HG02571 (cell line): ENCODE measurements around the gene ZNF335.
"Not testable (repeated sequence)": the region's sequence is repeated elsewhere in the genome, so short reads cannot be mapped to it uniquely, and the experiment has no call there.

ENCODE experiments used
- ATAC-seq: cut with Tn5 transposase; IDR thresholded peaks from one replicate; pipeline ENCODE4 v1.9.1; 2021; ENCODE audit warnings: mild to moderate bottlenecking, moderate library complexity; ENCODE audit not compliant: unreplicated experiment

ZNF335 gene

DNA sequence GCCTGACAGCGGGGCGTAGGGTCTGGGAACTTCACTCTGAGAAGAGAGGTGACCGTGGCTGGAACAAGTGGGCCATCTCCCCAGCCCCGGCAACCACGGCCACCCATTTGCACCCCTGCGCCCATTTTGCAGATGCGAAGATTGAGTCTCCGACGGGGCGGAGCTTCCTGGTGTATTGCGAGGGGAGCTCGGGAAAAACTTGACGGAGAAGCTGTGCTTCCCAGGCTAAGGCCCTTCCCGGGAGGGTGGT lies 653 bp downstream of the ZNF335 start:
- ATAC-seq, result no peak

DNA sequence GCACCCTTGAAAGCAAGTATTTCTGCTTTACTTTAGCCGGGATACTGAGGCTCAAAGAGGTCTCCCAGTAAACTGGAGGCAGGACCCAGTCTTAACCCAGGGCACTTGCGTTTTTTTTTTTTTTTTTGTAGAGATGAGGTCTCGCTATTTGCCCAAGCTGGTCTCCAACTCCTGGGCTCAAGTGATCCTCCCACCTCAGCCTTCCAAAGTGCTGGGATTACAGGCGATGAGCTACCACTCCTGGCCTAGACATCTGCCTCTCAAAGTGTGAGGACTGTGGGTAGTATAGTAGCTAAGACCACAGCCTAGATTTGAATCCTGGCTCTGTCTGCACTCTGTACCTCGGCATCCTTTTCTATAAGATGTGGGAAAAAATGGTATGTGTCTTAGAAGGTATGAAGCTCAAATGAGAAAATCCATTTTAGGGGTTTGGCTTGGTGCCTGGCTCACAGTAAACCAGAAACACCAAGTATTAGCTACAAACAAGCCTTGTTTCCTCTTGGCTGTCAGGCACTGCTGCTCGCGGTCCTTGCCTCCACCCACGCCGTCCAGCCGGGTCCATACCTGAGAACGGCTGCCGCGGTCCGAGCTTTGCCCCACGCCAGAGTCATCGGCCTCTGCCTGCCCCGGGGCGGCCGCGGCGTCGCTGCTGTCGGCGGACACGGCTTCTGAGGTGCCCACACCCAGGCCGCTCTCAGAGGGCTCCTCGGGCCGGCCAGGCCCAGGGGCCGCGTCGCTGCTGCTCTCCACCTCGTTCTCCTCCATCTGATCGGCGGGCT lies 1.2 kb downstream of the ZNF335 start:
- no peak for ATAC-seq

- ATAC-seq, result no peak
Measured at GRCh38 chr20:45969712-45970634, 2.0 kb downstream of the ZNF335 start.

- ATAC-seq, result no peak
Measured at GRCh38 chr20:45968801-45969711, 2.9 kb downstream of the ZNF335 start.

DNA sequence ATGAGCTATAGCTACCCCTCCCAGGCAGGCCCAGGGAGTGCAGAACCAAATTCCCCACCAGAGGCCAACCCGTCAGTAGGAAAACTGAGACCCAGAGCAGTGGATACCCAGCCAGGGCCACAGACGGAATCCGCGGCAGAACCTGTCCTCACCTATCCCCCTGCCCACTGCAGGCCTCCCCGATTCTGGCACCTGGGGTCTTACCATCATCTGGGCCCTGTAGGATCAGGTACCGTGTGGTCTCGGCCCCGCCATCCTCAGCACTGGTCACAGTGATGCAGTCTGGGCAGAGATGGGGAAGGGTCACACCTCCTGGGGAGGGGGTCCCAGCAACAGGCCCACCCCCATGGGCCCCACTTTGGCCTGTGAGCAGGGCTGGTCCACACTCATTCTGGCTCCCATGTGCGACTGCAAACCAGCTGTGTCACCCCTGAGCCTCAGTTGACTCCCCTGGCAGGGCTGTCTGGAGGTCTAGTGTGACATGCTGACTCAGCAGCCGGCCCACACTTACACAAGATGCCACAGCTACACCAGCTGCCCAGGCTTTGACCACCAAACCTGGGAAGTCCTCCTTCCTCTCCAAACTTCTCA lies 3.8 kb downstream of the ZNF335 start:
- ATAC-seq, result no peak

GRCh38 chr20:45967551-45968080 lies 4.4 kb downstream of the ZNF335 start:
- no peak for ATAC-seq

- no peak for ATAC-seq
Measured at GRCh38 chr20:45965169-45966002, 6.6 kb downstream of the ZNF335 start.

GRCh38 chr20:45964006-45964400 lies 8.0 kb downstream of the ZNF335 start:
- ATAC-seq, result no peak

DNA sequence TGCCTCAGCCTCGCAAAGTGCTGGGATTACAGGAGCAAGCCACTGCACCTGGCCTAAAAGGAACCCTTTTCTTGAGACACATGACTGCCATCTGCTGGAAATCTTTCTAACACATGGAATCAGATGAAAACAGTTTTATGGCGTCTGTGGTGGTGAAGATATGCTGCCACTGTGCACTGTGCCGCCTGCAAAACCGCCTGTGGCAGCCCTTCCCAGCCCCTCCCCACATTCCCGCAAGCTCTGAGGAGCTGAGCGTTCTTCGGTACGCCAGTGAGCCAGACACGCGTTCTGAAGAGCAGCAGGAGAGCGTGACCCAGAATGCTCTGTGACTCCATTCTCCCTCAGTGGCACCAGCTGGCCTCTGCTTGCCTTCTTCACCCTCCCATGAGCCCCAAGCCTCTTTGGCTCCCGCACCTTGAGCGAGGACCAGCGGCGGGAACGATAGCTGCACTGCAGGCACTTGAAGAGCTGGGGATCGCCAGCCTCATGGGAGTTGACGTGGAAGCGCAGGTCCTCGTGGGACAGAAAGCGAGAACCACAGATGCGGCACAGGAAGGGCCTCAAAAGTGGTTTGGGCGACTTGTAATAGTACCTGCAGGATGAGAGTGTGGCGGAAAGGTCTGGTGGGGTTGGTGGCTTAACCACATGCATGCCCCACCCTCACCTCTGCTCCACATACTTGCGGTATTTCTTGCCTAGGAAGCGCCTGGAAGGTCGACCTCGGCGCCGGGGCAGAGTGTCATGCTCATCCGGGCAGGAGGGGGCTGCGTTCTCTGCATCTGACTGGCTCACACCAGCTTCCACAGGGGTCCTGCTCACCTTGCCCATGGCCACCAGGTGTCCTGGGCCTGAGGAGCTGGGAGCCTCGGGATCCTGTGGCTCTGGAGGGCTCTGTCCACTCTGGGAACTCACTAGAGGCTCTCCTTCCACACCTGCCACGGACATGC lies 8.7 kb downstream of the ZNF335 start:
- ATAC-seq, result no peak

DNA sequence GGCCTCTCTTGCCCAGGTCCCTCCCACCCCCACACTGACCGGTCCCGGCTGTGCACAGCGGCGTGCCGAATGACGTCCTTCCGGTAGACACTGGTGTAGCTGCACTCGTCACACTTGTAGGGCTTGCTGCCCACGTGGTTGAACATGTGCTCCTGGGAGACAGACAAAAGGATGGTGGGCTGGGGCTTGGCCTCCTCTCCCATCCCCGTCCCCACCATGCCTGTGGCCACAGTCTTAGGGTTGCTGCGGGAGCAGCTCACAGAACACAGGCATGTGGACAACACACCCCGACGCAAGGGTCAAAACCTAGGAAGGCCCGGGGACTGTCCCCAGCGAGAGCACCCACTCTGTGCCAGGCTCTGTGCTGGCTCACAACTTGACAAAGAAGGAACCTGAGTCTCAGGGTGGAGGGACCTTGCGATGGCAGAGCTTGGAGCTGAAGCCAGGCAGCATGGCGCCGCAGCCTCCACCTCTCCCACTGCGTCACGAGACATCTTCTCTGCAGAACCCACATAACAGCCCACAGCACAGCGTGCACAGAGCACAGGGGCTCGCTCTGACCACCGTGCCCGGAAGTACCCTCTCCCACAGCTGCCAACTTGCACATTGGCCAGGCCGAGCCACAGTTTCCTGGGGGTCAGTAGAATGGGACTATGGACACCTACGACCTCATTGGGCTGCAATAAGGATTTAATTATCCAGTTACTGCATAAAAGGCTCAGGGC lies 9.8 kb downstream of the ZNF335 start:
- ATAC-seq, result no peak

GRCh38 chr20:45959956-45960630 lies 11.9 kb downstream of the ZNF335 start:
- ATAC-seq, result no peak

- no peak for ATAC-seq
Measured at GRCh38 chr20:45959126-45959525, 12.9 kb downstream of the ZNF335 start.

DNA sequence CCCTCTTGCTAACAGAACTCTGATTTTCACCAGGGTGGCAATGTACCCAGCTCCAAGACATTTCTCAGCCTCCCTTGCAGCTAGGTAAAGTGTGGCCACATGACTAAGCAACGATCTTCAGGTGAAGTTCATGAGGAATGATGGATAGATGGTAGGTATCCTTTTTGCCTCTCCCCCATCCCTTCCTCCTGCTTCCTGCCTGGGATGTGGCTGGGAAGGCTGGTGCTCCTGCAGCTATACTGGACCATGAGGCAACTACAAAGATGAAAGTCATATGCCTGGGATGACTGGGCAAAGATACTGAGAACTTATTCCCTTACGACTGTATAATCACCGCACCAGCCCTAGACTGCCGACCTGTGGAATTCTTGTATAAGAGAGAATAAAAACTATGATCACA lies 13.4 kb downstream of the ZNF335 start:
- no peak for ATAC-seq

DNA sequence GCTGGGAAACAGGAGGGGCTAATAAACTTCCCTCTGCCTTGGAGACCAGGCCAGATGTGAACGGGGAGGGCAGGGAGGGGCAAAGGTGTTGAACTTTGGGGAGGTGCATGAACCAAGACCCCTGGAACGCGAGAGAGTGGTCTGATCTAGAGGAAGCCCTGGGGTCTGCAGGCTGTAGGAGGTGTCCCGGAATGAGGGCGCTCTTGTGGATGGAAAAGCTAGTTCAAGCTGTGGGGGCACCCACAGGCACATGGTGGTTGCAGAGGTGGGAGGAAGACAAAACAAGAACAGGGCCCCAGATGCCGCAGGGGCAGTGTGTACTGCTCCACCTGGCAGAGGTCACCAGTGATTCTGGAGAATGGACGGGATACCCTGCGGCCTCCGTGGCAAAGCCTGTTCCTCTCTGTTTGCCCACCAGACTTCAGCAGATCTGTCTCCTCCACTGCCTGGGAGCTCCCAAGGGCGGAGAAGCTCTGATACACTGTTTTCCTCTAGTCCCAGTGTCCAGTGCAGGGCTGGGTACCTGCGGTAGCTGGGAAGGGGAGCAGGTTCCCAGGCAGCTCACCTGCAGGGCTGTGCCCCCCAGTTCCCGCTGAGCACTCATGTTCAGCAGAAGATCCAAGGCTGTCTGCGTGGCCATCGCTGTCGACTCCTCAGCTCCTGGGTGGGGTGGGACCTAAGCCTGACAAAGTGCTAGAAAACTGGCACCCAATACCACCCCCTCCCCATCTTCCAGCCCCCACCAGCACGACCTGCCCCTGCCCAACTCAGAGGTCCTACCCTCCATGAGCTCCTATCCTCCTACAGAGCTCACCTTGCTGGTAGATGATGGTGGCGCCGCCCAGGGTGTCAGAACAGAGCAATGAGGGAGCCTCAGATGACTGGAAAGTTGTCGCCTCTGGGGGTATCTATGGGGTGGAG lies 14.7 kb downstream of the ZNF335 start:
- no peak for ATAC-seq

- ATAC-seq, result not testable (repeated sequence)
Measured at GRCh38 chr20:45956326-45956725, 15.7 kb downstream of the ZNF335 start.

- no peak for ATAC-seq
Measured at GRCh38 chr20:45953672-45954071, 18.3 kb downstream of the ZNF335 start.
